Sigmoid colon (tissue), 7 donors: ENCODE data around the gene PAPLN. TPM values are rescaled to one million over a fixed set of nuclear protein-coding genes. Genes with fewer than 3 reads are reported as not detected.

Experiments used
- DNase-seq: peaks from one replicate; pipeline ENCODE4 v3.0.0-alpha.2; 2019
- H3K27ac ChIP-seq, 4 donors: fragments of 200-600 bp; sonication (generic); one replicate each; pipeline ENCODE4 v1.5.1; 2016 to 2019; ENCODE audit warnings: mild to moderate bottlenecking in 1 of 4
- H3K27me3 ChIP-seq, 3 donors: fragments of 200-600 bp; sonication (generic); one replicate each; pipeline ENCODE4 v1.5.1; 2019; ENCODE audit warnings: mild to moderate bottlenecking in 1 of 3
- H3K36me3 ChIP-seq, 4 donors: fragments of 200-600 bp; sonication (generic); one replicate each; pipeline ENCODE4 v1.5.1; 2016 to 2019
- H3K4me1 ChIP-seq, 4 donors: fragments of 200-600 bp; sonication (generic); one replicate each; pipeline ENCODE4 v1.5.1; 2017 to 2019
- H3K4me3 ChIP-seq, 4 donors: fragments of 200-600 bp; sonication (generic); one replicate each; pipeline ENCODE4 v1.5.1; 2017 to 2019; ENCODE audit warnings: mild to moderate bottlenecking in 2 of 4, moderate library complexity in 1 of 4
- H3K9me3 ChIP-seq, 4 donors: fragments of 200-600 bp in 3 of 4; sonication (generic) in 3 of 4; one replicate each; pipeline versions ENCODE4 v1.5.1 to v1.6.1; 2013 to 2019
- CTCF ChIP-seq, 4 experiments: fragments of 450-650 bp in 3 of 4; fragments of 200-600 bp in 1 of 4; IDR thresholded peaks; one replicate each; pipeline ENCODE4 v1.5.1; 2016 to 2019; ENCODE audit warnings: antibody characterized with exemption in 4 of 4, mild to moderate bottlenecking in 3 of 4, moderate library complexity in 2 of 4
- EP300 ChIP-seq, 4 donors: sonication (generic); formaldehyde crosslinking; IDR thresholded peaks; one replicate each; pipeline ENCODE4 v1.6.1; 2017; ENCODE audit warnings: antibody characterized with exemption in 4 of 4
- POLR2A ChIP-seq, 2 donors: fragments of 450-650 bp; IDR thresholded peaks; one replicate each; pipeline ENCODE4 v1.6.1; 2016; ENCODE audit warnings: antibody characterized with exemption in 2 of 2, mild to moderate bottlenecking in 2 of 2, moderate library complexity in 2 of 2
- POLR2AphosphoS5 ChIP-seq, 4 donors: sonication (generic); formaldehyde crosslinking; IDR thresholded peaks; one replicate each; pipeline ENCODE4 v1.6.1; 2017; ENCODE audit warnings: antibody characterized with exemption in 4 of 4
- WGBS, 2 donors: extraction: QIAGEN DNeasy Blood & Tissue Kit; methylation state at CpG; one replicate each; pipeline ENCODE4 v1.1.7; 2013; 5-methylcytosine and 5-hydroxymethylcytosine counted together
- intact Hi-C: fragments of 100-400 bp; cut with DNase I; formaldehyde crosslinking; loops from one replicate; pipeline ENCODE4 v1.15.1; 2023
- polyA plus RNA-seq, 3 donors: library from polyadenylated mRNA; stranded (reverse); fragments of 200-250 nt; gene quantifications; one replicate each; pipeline ENCODE4 v1.2.3, GENCODE V29; 2013
- total RNA-seq, 4 donors: library from RNA; depleted of rRNA; stranded (reverse); fragments of >200 nt; gene quantifications; one replicate each; pipeline ENCODE4 v1.1.0, GENCODE V29; 2016
- donor health status: healthy with polysubstance abuse.
- donor health status: Bipolar disorder and iron deficiency.
- donor health status: healthy.

The PAPLN gene
- total and polyA plus RNA-seq, 7 donors, result 0.46 to 52.1 (median 13.6) TPM

DNA sequence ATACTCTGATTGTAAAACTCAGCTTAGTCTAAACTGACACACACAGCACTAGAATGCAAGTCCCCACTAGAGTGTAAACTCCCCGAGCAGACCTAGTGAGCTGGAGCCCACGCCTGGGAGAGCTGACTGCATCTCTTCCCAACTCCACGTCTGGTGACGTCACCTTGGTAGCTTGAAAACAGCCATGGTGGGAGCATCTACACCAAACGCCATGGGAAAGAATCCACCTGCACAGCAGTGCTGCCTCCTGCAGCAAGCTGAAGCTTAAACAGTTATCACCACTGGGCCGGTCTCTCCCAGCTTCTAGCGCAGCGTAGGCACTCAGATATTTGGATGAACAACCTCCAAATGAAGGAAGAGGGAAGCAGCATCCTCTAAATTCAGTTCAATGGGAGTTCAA, 4.3 kb upstream of the PAPLN start:
- no peak for TF ChIP-seq POLR2AphosphoS5 (IDR thresholded peaks at IDR 0.05)
- TF ChIP-seq POLR2A (IDR thresholded peaks at IDR 0.05), result no peak
- TF ChIP-seq CTCF (IDR thresholded peaks at IDR 0.05), result no peak
- TF ChIP-seq EP300 (IDR thresholded peaks at IDR 0.05), result no peak
- intact Hi-C loops, result no loop called here
- Histone ChIP-seq H3K4me1 (peaks cover 0 to 28% (median 23%) of the 10 kb centered on the region in 4 donors), H3K27ac (no peak overlapping the region), H3K9me3 (no peaks in the 10 kb centered on the region), H3K27me3 (peaks cover 7 to 13% (median 8%) of the 10 kb centered on the region in 3 donors), H3K4me3 (no peak overlapping the region), H3K36me3 (no peaks in the 10 kb centered on the region)
- WGBS, 2 donors, result 72 to 83% methylated on average over 8 of the region's 8 CpGs
- peak; percentile 48 for DNase-seq

DNA sequence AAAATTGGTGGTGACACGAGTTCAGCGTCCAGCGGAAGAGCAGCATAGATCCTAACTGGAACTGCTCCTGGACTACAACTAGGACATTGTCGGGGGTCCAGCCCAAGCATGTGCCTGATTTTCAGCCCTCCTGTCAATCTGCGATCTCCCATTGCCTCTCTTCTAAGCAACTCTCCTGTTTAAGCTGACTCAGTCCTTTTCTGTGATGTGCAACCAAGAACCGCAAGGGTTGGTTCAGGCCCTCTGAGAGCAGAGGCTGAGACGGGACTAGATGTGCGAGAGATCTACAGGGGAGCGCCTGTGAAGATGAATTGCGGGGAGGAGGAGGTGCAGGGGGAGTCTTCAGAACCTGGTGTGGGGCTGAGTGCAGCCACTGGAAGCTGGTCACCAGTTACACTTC, 3.7 kb upstream of the PAPLN start:
- DNase-seq, result peak; percentile 29
- H3K36me3 ChIP-seq, result no peaks in the 10 kb centered on the region
- H3K4me3 ChIP-seq, result no peak overlapping the region
- H3K4me1 ChIP-seq, result peaks cover 0 to 28% (median 23%) of the 10 kb centered on the region in 4 donors
- WGBS, 2 donors, result 89 to 90% methylated on average over 10 of the region's 10 CpGs
- intact Hi-C loops, result no loop called here
- H3K9me3 ChIP-seq, result no peaks in the 10 kb centered on the region
- peaks cover 7 to 18% (median 11%) of the 10 kb centered on the region in 3 donors for H3K27me3 ChIP-seq
- TF ChIP-seq POLR2AphosphoS5 (IDR thresholded peaks at IDR 0.05), result no peak
- no peak for TF ChIP-seq EP300 (IDR thresholded peaks at IDR 0.05)
- no peak for TF ChIP-seq POLR2A (IDR thresholded peaks at IDR 0.05)
- no peak for TF ChIP-seq CTCF (IDR thresholded peaks at IDR 0.05)
- no peak overlapping the region for H3K27ac ChIP-seq

GRCh38 chr14:73234029-73234428, 3.3 kb upstream of the PAPLN start:
- peaks cover 7 to 20% (median 11%) of the 10 kb centered on the region in 3 donors for H3K27me3 ChIP-seq
- no peak overlapping the region for H3K27ac ChIP-seq
- 77 to 90% methylated on average over 5 of the region's 5 CpGs for WGBS, 2 donors

GRCh38 chr14:73234586-73235394, 2.5 kb upstream of the PAPLN start:
- H3K27ac ChIP-seq, result no peak overlapping the region
- H3K27me3 ChIP-seq, result peaks cover 7 to 23% (median 11%) of the 10 kb centered on the region in 3 donors
- DNase-seq, result peak; percentile 27

More at GRCh38 chr14:73234029-73234428, 3.3 kb upstream of the PAPLN start:
- peaks cover 0 to 28% (median 24%) of the 10 kb centered on the region in 4 donors for H3K4me1 ChIP-seq
- no peaks in the 10 kb centered on the region for H3K36me3 ChIP-seq
- DNase-seq, result peak; percentile 24
- intact Hi-C loops, result no loop called here
- H3K4me3 ChIP-seq, result no peak overlapping the region
- no peaks in the 10 kb centered on the region for H3K9me3 ChIP-seq
- TF ChIP-seq CTCF (IDR thresholded peaks at IDR 0.05) (no peak), POLR2AphosphoS5 (IDR thresholded peaks at IDR 0.05) (no peak), POLR2A (IDR thresholded peaks at IDR 0.05) (no peak), EP300 (IDR thresholded peaks at IDR 0.05) (no peak)

More at GRCh38 chr14:73234586-73235394, 2.5 kb upstream of the PAPLN start:
- H3K36me3 ChIP-seq, result no peaks in the 10 kb centered on the region
- TF ChIP-seq POLR2AphosphoS5 (IDR thresholded peaks at IDR 0.05) (no peak), POLR2A (IDR thresholded peaks at IDR 0.05) (no peak), EP300 (IDR thresholded peaks at IDR 0.05) (no peak), CTCF (IDR thresholded peaks at IDR 0.05) (no peak)
- intact Hi-C loops, result no loop called here
- H3K4me3 ChIP-seq, result no peak overlapping the region
- H3K4me1 ChIP-seq, result peaks cover 0 to 32% (median 27%) of the 10 kb centered on the region in 4 donors
- no peaks in the 10 kb centered on the region for H3K9me3 ChIP-seq
- 76 to 80% methylated on average over 11 of the region's 11 CpGs for WGBS, 2 donors
